Small intestine (tissue), 7 donors: ENCODE results near the gene MRM2. TPM values are rescaled to one million over a fixed set of nuclear protein-coding genes. Genes with fewer than 3 reads are reported as not detected.
A peak's percentile ranks its signal among the peaks of the same experiment; 100 is the strongest.

Source experiments
- DNase-seq, 2 donors: peaks; one replicate each; pipeline versions ENCODE4 v3.0.0 to v3.0.0-alpha.2; 2013
- FAIRE-seq: peaks from 2 replicates; lab custom pipeline; 2012; peaks lifted over from hg19 to GRCh38; lab: Jason Lieb, UNC
- H3K27ac ChIP-seq, 3 donors: one replicate each; pipeline ENCODE4 v1.5.1; 2013; ENCODE audit warnings: low read length in 2 of 3, mild to moderate bottlenecking in 2 of 3, control low read depth in 1 of 3, inconsistent platforms in 1 of 3, low read depth in 1 of 3, moderate library complexity in 1 of 3
- H3K27me3 ChIP-seq, 3 donors: one replicate each; pipeline ENCODE4 v1.6.1; 2013; ENCODE audit warnings: low read length in 3 of 3, inconsistent platforms in 1 of 3; ENCODE audit not compliant: control insufficient read depth in 3 of 3, insufficient read depth in 3 of 3
- H3K36me3 ChIP-seq, 3 donors: one replicate each; pipeline ENCODE4 v1.6.1; 2013; ENCODE audit warnings: low read length in 3 of 3, inconsistent platforms in 1 of 3, low read depth in 1 of 3, mild to moderate bottlenecking in 1 of 3, moderate library complexity in 1 of 3; ENCODE audit not compliant: control insufficient read depth in 3 of 3, insufficient read depth in 2 of 3
- H3K4me1 ChIP-seq, 3 donors: one replicate each; pipeline ENCODE4 v1.6.1; 2013; ENCODE audit warnings: low read length in 2 of 3, inconsistent platforms in 1 of 3, low read depth in 1 of 3, mild to moderate bottlenecking in 1 of 3, moderate library complexity in 1 of 3; ENCODE audit not compliant: control insufficient read depth in 3 of 3, insufficient read depth in 2 of 3
- H3K4me3 ChIP-seq, 3 donors: one replicate each; pipeline ENCODE4 v1.5.1; 2013; ENCODE audit warnings: low read length in 3 of 3, control low read depth in 1 of 3, inconsistent platforms in 1 of 3, low read depth in 1 of 3, mild to moderate bottlenecking in 1 of 3, moderate library complexity in 1 of 3
- H3K9me3 ChIP-seq, 2 donors: one replicate each; pipeline ENCODE4 v1.6.1; 2013; ENCODE audit warnings: low read depth in 1 of 2, low read length in 1 of 2; ENCODE audit not compliant: control insufficient read depth in 2 of 2, insufficient read depth in 1 of 2
- WGBS, 3 donors: extraction: QIAGEN DNeasy Blood & Tissue Kit; methylation state at CpG; one replicate each; pipeline ENCODE4 v1.1.7; 2013; 5-methylcytosine and 5-hydroxymethylcytosine counted together
- polyA plus RNA-seq, 4 donors: library from polyadenylated mRNA; stranded (reverse) in 3 of 4; unstranded in 1 of 4; fragments of 200-250 nt in 3 of 4; fragments of 120-200 nt in 1 of 4; gene quantifications; one replicate each; pipeline versions ENCODE4 v1.2.1 to v1.2.3, GENCODE V29; 2013
- donor health status: healthy with polysubstance abuse.
- donor health status: control.
- donor health status: control.
- donor health status: Bipolar disorder and iron deficiency.
- donor health status: healthy.

Gene MRM2
- polyA plus RNA-seq, 4 donors: 13.5 to 27.8 (median 20.4) TPM

- no peak overlapping the region for H3K27ac ChIP-seq
- no peaks in the 10 kb centered on the region for H3K27me3 ChIP-seq
- H3K9me3 ChIP-seq: peaks cover 0 to 3% of the 10 kb centered on the region in 2 donors
- H3K4me1 ChIP-seq: no peaks in the 10 kb centered on the region
- H3K4me3 ChIP-seq: no peak overlapping the region
- 94 to 96% (median 95%) methylated on average over 15 of the region's 15 CpGs for WGBS, 3 donors
- H3K36me3 ChIP-seq: peaks cover 2 to 92% (median 25%) of the 10 kb centered on the region in 3 donors
- DNase-seq: no peak
- FAIRE-seq: no peak
Observed at GRCh38 chr7:2213551-2214215, 28.3 kb downstream of the MRM2 start.

- DNase-seq: no peak
- WGBS, 3 donors: 96 to 99% (median 98%) methylated on average over 10 of the region's 10 CpGs
- Histone ChIP-seq H3K4me1 (no peaks in the 10 kb centered on the region), H3K4me3 (no peak overlapping the region), H3K9me3 (peaks cover 0 to 3% of the 10 kb centered on the region in 2 donors), H3K36me3 (peaks cover 2 to 90% (median 28%) of the 10 kb centered on the region in 3 donors), H3K27me3 (no peaks in the 10 kb centered on the region), H3K27ac (no peak overlapping the region)
- no peak for FAIRE-seq
Observed at GRCh38 chr7:2212906-2213305, 29.1 kb downstream of the MRM2 start.

GRCh38 chr7:2211926-2212325 lies 30.1 kb downstream of the MRM2 start:
- no peak overlapping the region for H3K4me3 ChIP-seq
- DNase-seq (no peak), FAIRE-seq (no peak)
- H3K27me3 ChIP-seq: no peaks in the 10 kb centered on the region
- peaks cover 0 to 3% of the 10 kb centered on the region in 2 donors for H3K9me3 ChIP-seq
- H3K36me3 ChIP-seq: peaks cover 2 to 88% (median 27%) of the 10 kb centered on the region in 3 donors
- no peak overlapping the region for H3K27ac ChIP-seq
- H3K4me1 ChIP-seq: no peaks in the 10 kb centered on the region
- WGBS, 3 donors: 95 to 97% (median 96%) methylated on average over 13 of the region's 13 CpGs

GRCh38 chr7:2211259-2211880 lies 30.6 kb downstream of the MRM2 start:
- WGBS, 3 donors: 91 to 93% (median 91%) methylated on average over 15 of the region's 15 CpGs
- Histone ChIP-seq H3K9me3 (peaks cover 0 to 3% of the 10 kb centered on the region in 2 donors), H3K27ac (no peak overlapping the region), H3K36me3 (peaks cover 2 to 83% (median 25%) of the 10 kb centered on the region in 3 donors), H3K4me1 (no peaks in the 10 kb centered on the region), H3K27me3 (no peaks in the 10 kb centered on the region), H3K4me3 (no peak overlapping the region)
- FAIRE-seq (no peak), DNase-seq (no peak)

- Histone ChIP-seq H3K4me3 (no peak overlapping the region), H3K4me1 (no peaks in the 10 kb centered on the region), H3K27me3 (no peaks in the 10 kb centered on the region), H3K27ac (no peak overlapping the region), H3K36me3 (peaks cover 2 to 78% (median 19%) of the 10 kb centered on the region in 3 donors), H3K9me3 (peaks cover 0 to 3% of the 10 kb centered on the region in 2 donors)
- 94 to 96% (median 95%) methylated on average over 27 to 30 of the region's 30 CpGs for WGBS, 3 donors
- DNase-seq: no peak
- FAIRE-seq: no peak
Observed at GRCh38 chr7:2210551-2211258, 31.3 kb downstream of the MRM2 start.

GRCh38 chr7:2209961-2210323 lies 32.1 kb downstream of the MRM2 start:
- H3K27ac ChIP-seq: no peak overlapping the region
- DNase-seq: no peak
- H3K4me3 ChIP-seq: no peak overlapping the region
- H3K4me1 ChIP-seq: no peaks in the 10 kb centered on the region
- no peaks in the 10 kb centered on the region for H3K9me3 ChIP-seq
- peaks cover 2 to 78% (median 18%) of the 10 kb centered on the region in 3 donors for H3K36me3 ChIP-seq
- 77 to 90% (median 89%) methylated on average over 8 of the region's 8 CpGs for WGBS, 3 donors
- no peaks in the 10 kb centered on the region for H3K27me3 ChIP-seq
- FAIRE-seq: no peak

GRCh38 chr7:2209146-2209960 lies 32.7 kb downstream of the MRM2 start:
- H3K27me3 ChIP-seq: no peaks in the 10 kb centered on the region
- no peaks in the 10 kb centered on the region for H3K4me1 ChIP-seq
- H3K9me3 ChIP-seq: no peaks in the 10 kb centered on the region
- H3K27ac ChIP-seq: no peak overlapping the region
- peaks cover 0 to 76% (median 15%) of the 10 kb centered on the region in 3 donors for H3K36me3 ChIP-seq
- DNase-seq: peak; percentile 23 to 70
- no peak for FAIRE-seq
- WGBS, 3 donors: 63 to 64% (median 64%) methylated on average over 21 of the region's 21 CpGs
- no peak overlapping the region for H3K4me3 ChIP-seq

- 94 to 95% (median 94%) methylated on average over 16 of the region's 16 CpGs for WGBS, 3 donors
- Histone ChIP-seq H3K4me1 (no peaks in the 10 kb centered on the region), H3K27ac (no peak overlapping the region), H3K4me3 (no peak overlapping the region), H3K9me3 (no peaks in the 10 kb centered on the region), H3K27me3 (no peaks in the 10 kb centered on the region), H3K36me3 (peaks cover 0 to 76% (median 12%) of the 10 kb centered on the region in 3 donors)
- FAIRE-seq (no peak), DNase-seq (no peak)
Observed at GRCh38 chr7:2208712-2209111, 33.3 kb downstream of the MRM2 start.
